ENCODE results near the gene TLNRD1. TPM values are rescaled to one million over a fixed set of nuclear protein-coding genes. Genes with fewer than 3 reads are reported as not detected.

TLNRD1 gene
- total RNA-seq, 4 donors from 2014 or later = 11.8 to 25.5 (median 19.4) TPM

GRCh38 chr15:81007428-81008064, 6.8 kb downstream of the TLNRD1 start:
- peaks cover 0 to 5% of the 10 kb centered on the region in 2 donors for H3K36me3 ChIP-seq
- intact Hi-C loops (cut with DNase I) = no loop called here
- H3K27ac ChIP-seq = no peak overlapping the region
- no peak for DNase-seq
- peaks cover 0 to 14% of the 10 kb centered on the region in 2 donors for H3K4me1 ChIP-seq
- no peaks in the 10 kb centered on the region for H3K27me3 ChIP-seq
- no peak overlapping the region for H3K4me3 ChIP-seq (replicated peaks in 1 of 3)
- no peaks in the 10 kb centered on the region for H3K9me3 ChIP-seq
- 78 to 85% methylated on average over 6 of the region's 6 CpGs for WGBS, 2 donors
- TF ChIP-seq CTCF (IDR thresholded peaks at IDR 0.05) (no peak), POLR2A (IDR thresholded peaks at IDR 0.05) (no peak)

- TF ChIP-seq POLR2A (IDR thresholded peaks at IDR 0.05) = no peak
- peaks cover 0 to 6% of the 10 kb centered on the region in 2 donors for H3K4me1 ChIP-seq
- no peak overlapping the region for H3K27ac ChIP-seq
- no peak for DNase-seq
- no peaks in the 10 kb centered on the region for H3K36me3 ChIP-seq
- H3K9me3 ChIP-seq = no peaks in the 10 kb centered on the region
- no peak overlapping the region for H3K4me3 ChIP-seq (replicated peaks in 1 of 3)
- 97 to 98% methylated on average over 2 of the region's 2 CpGs for WGBS, 2 donors
- intact Hi-C loops (cut with DNase I) = no loop called here
- H3K27me3 ChIP-seq = no peaks in the 10 kb centered on the region
Observed at GRCh38 chr15:81008312-81008711, 7.6 kb downstream of the TLNRD1 start.

- peaks cover 0 to 4% of the 10 kb centered on the region in 2 donors for H3K4me1 ChIP-seq
- no peaks in the 10 kb centered on the region for H3K36me3 ChIP-seq
- 92 to 93% methylated on average over 4 of the region's 4 CpGs for WGBS, 2 donors
- H3K27me3 ChIP-seq = no peaks in the 10 kb centered on the region
- H3K4me3 ChIP-seq (replicated peaks in 1 of 3) = no peak overlapping the region
- H3K27ac ChIP-seq = no peak overlapping the region
- DNase-seq = no peak
- TF ChIP-seq POLR2A (IDR thresholded peaks at IDR 0.05) = no peak
- no peak for TF ChIP-seq CTCF (IDR thresholded peaks at IDR 0.05)
- H3K9me3 ChIP-seq = no peaks in the 10 kb centered on the region
- intact Hi-C loops (cut with DNase I) = no loop called here
Observed at GRCh38 chr15:81010086-81010485, 9.4 kb downstream of the TLNRD1 start.

GRCh38 chr15:81011593-81011992, 10.9 kb downstream of the TLNRD1 start:
- no peak for DNase-seq
- H3K4me1 ChIP-seq = peaks cover 0 to 4% of the 10 kb centered on the region in 2 donors
- H3K27me3 ChIP-seq = no peaks in the 10 kb centered on the region
- intact Hi-C loops (cut with DNase I) = no loop called here
- no peak overlapping the region for H3K4me3 ChIP-seq (replicated peaks in 1 of 3)
- no peak for TF ChIP-seq CTCF (IDR thresholded peaks at IDR 0.05)
- TF ChIP-seq POLR2A (IDR thresholded peaks at IDR 0.05) = no peak
- no peaks in the 10 kb centered on the region for H3K36me3 ChIP-seq
- no peaks in the 10 kb centered on the region for H3K9me3 ChIP-seq
- H3K27ac ChIP-seq = no peak overlapping the region

- no peak for DNase-seq
- TF ChIP-seq POLR2A (IDR thresholded peaks at IDR 0.05) (no peak), CTCF (IDR thresholded peaks at IDR 0.05) (no peak)
- Histone ChIP-seq H3K27ac (no peak overlapping the region), H3K4me3 (replicated peaks in 1 of 3) (no peak overlapping the region), H3K27me3 (no peaks in the 10 kb centered on the region), H3K9me3 (no peaks in the 10 kb centered on the region), H3K4me1 (peaks cover 0 to 4% of the 10 kb centered on the region in 2 donors), H3K36me3 (no peaks in the 10 kb centered on the region)
- 85 to 100% methylated on average over 2 of the region's 2 CpGs for WGBS, 2 donors
- intact Hi-C loops (cut with DNase I) = no loop called here
Observed at GRCh38 chr15:81012588-81012987, 11.9 kb downstream of the TLNRD1 start.

All from thyroid gland (tissue), 4 donors.